HepG2 (cell line): ENCODE data around the gene ANKRD11. TPM values are rescaled to one million over a fixed set of nuclear protein-coding genes. Genes with fewer than 3 reads are reported as not detected.

ENCODE experiments used
- DNMT1 ChIP-seq: sonication (generic); formaldehyde crosslinking; IDR thresholded peaks from 2 replicates; pipeline ENCODE4 v1.5.1; 2020; ENCODE audit warnings: mild to moderate bottlenecking, missing genetic modification reagents
- MTA1 ChIP-seq: sonication (generic); formaldehyde crosslinking; IDR thresholded peaks from 2 replicates; pipeline ENCODE4 v1.4.0; 2020; ENCODE audit warnings: missing genetic modification reagents, mild to moderate bottlenecking, borderline replicate concordance
- NFKB2 ChIP-seq: sonication (generic); formaldehyde crosslinking; IDR thresholded peaks from 2 replicates; pipeline ENCODE4 v1.4.0; 2020; ENCODE audit warnings: missing genetic modification reagents, borderline replicate concordance
- RBM22 ChIP-seq: fragments of 200-400 bp; formaldehyde crosslinking; optimal IDR thresholded peaks from 2 replicates; pipeline ENCODE3; 2017; ENCODE audit warnings: mild to moderate bottlenecking, low read length, moderate library complexity
- ZNF30 ChIP-seq: sonication (generic); formaldehyde crosslinking; IDR thresholded peaks from 2 replicates; pipeline ENCODE4 v1.5.0; 2020; ENCODE audit warnings: mild to moderate bottlenecking, missing genetic modification reagents
- polyA plus RNA-seq, 8 experiments: library from polyadenylated mRNA; depleted of rRNA in 3 of 8; stranded (reverse) in 7 of 8; unstranded in 1 of 8; fragments of >200 nt; fragmentation: Illumina TruSeq in 4 of 8; extraction: Trizol in 4 of 8; gene quantifications; 2 replicates each; pipeline versions ENCODE4 v1.2.1 to v1.2.3, GENCODE V29; 2011 to 2016; ENCODE audit warnings: low read depth in 4 of 8, missing spikeins in 1 of 8, mixed read lengths in 1 of 8; ENCODE audit not compliant: insufficient read depth in 1 of 8
- total RNA-seq, 5 experiments: library from RNA; depleted of rRNA; stranded (reverse); fragments of >200 nt; fragmentation: Illumina TruSeq; extraction: Trizol; gene quantifications; 2 replicates each; pipeline ENCODE4 v1.2.3, GENCODE V29; 2016; ENCODE audit warnings: low read depth in 1 of 5
- TF ChIP-seq, protein P1 (sequence below): sonication (generic); formaldehyde crosslinking; IDR thresholded peaks from 2 replicates; pipeline ENCODE4 v1.5.1; 2020; ENCODE audit warnings: missing genetic modification reagents, mild to moderate bottlenecking, borderline replicate concordance
- TF ChIP-seq, protein P2 (sequence below): sonication (generic); formaldehyde crosslinking; IDR thresholded peaks from 2 replicates; pipeline ENCODE4 v1.4.0; 2020; ENCODE audit warnings: missing genetic modification reagents
- TF ChIP-seq, protein P3 (sequence below): sonication (generic); formaldehyde crosslinking; IDR thresholded peaks from 2 replicates; pipeline ENCODE4 v1.5.0; 2020; ENCODE audit warnings: missing genetic modification reagents, mild to moderate bottlenecking, borderline replicate concordance
- TF ChIP-seq, protein P4 (sequence below): sonication (generic); formaldehyde crosslinking; IDR thresholded peaks from 2 replicates; pipeline ENCODE4 v1.5.1; 2020; ENCODE audit warnings: mild to moderate bottlenecking, missing genetic modification reagents, moderate library complexity

The ANKRD11 gene
- total and polyA plus RNA-seq, 2 of the 13 experiments (the other 11 are each of a cell fraction or from before 2014, with no cell fraction given): 21.4 to 38.4 TPM

DNA sequence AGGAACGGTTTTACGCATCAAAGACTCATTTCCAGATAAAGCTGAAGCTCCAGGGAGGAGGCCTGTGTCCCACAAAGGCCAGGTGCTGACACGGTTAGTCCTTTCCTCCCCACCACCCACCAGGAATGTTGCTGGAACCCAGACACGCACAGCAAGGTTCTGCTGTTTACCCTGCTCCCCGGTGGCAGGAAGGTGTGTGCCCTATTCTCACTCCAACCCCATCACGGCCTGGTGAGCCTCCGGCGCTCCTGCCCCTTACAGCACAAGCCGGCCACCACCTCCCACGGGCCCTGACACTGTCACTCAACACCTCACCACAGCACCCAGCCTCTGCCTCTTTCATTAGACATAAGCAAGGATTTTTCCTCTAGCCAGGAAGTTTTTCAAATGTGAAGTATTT is 47.8 kb downstream of the ANKRD11 start (continued):
- TF ChIP-seq, protein P1, sequence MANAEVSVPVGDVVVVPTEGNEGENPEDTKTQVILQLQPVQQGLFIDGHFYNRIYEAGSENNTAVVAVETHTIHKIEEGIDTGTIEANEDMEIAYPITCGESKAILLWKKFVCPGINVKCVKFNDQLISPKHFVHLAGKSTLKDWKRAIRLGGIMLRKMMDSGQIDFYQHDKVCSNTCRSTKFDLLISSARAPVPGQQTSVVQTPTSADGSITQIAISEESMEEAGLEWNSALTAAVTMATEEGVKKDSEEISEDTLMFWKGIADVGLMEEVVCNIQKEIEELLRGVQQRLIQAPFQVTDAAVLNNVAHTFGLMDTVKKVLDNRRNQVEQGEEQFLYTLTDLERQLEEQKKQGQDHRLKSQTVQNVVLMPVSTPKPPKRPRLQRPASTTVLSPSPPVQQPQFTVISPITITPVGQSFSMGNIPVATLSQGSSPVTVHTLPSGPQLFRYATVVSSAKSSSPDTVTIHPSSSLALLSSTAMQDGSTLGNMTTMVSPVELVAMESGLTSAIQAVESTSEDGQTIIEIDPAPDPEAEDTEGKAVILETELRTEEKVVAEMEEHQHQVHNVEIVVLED (CRISPR knock-in tag): 0 out of 2 replicates have a peak, but pooled peaks have one; percentile 2
- TF ChIP-seq NFKB2 (CRISPR knock-in tag) (0 out of 2 replicates have a peak, but pooled peaks have one; percentile 9), RBM22 (peak; percentile 8), ZNF30 (no peak), MTA1 (CRISPR knock-in tag) (0 out of 2 replicates have a peak, but pooled peaks have one; percentile 17), DNMT1 (CRISPR knock-in tag) (0 out of 2 replicates have a peak, but pooled peaks have one; percentile 54)
- TF ChIP-seq, protein P2, sequence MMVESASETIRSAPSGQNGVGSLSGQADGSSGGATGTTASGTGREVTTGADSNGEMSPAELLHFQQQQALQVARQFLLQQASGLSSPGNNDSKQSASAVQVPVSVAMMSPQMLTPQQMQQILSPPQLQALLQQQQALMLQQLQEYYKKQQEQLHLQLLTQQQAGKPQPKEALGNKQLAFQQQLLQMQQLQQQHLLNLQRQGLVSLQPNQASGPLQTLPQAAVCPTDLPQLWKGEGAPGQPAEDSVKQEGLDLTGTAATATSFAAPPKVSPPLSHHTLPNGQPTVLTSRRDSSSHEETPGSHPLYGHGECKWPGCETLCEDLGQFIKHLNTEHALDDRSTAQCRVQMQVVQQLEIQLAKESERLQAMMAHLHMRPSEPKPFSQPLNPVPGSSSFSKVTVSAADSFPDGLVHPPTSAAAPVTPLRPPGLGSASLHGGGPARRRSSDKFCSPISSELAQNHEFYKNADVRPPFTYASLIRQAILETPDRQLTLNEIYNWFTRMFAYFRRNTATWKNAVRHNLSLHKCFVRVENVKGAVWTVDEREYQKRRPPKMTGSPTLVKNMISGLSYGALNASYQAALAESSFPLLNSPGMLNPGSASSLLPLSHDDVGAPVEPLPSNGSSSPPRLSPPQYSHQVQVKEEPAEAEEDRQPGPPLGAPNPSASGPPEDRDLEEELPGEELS (CRISPR knock-in tag): 0 out of 2 replicates have a peak, but pooled peaks have one; percentile 1
- TF ChIP-seq, protein P3, sequence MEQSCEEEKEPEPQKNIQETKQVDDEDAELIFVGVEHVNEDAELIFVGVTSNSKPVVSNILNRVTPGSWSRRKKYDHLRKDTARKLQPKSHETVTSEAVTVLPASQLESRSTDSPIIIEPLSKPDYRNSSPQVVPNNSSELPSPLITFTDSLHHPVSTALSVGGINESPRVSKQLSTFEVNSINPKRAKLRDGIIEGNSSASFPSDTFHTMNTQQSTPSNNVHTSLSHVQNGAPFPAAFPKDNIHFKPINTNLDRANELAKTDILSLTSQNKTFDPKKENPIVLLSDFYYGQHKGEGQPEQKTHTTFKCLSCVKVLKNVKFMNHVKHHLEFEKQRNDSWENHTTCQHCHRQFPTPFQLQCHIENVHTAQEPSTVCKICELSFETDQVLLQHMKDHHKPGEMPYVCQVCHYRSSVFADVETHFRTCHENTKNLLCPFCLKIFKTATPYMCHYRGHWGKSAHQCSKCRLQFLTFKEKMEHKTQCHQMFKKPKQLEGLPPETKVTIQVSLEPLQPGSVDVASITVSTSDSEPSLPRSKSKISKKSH (CRISPR knock-in tag): 0 out of 2 replicates have a peak, but pooled peaks have one; percentile 29
- TF ChIP-seq, protein P4, sequence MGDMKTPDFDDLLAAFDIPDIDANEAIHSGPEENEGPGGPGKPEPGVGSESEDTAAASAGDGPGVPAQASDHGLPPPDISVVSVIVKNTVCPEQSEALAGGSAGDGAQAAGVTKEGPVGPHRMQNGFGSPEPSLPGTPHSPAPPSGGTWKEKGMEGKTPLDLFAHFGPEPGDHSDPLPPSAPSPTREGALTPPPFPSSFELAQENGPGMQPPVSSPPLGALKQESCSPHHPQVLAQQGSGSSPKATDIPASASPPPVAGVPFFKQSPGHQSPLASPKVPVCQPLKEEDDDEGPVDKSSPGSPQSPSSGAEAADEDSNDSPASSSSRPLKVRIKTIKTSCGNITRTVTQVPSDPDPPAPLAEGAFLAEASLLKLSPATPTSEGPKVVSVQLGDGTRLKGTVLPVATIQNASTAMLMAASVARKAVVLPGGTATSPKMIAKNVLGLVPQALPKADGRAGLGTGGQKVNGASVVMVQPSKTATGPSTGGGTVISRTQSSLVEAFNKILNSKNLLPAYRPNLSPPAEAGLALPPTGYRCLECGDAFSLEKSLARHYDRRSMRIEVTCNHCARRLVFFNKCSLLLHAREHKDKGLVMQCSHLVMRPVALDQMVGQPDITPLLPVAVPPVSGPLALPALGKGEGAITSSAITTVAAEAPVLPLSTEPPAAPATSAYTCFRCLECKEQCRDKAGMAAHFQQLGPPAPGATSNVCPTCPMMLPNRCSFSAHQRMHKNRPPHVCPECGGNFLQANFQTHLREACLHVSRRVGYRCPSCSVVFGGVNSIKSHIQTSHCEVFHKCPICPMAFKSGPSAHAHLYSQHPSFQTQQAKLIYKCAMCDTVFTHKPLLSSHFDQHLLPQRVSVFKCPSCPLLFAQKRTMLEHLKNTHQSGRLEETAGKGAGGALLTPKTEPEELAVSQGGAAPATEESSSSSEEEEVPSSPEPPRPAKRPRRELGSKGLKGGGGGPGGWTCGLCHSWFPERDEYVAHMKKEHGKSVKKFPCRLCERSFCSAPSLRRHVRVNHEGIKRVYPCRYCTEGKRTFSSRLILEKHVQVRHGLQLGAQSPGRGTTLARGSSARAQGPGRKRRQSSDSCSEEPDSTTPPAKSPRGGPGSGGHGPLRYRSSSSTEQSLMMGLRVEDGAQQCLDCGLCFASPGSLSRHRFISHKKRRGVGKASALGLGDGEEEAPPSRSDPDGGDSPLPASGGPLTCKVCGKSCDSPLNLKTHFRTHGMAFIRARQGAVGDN (CRISPR knock-in tag): peak; percentile 48; the same call in 1 of the 2 replicates
